ENCODE measurements around the gene SHB. TPM values are rescaled to one million over a fixed set of nuclear protein-coding genes. Genes with fewer than 3 reads are reported as not detected.
A peak's percentile ranks its signal among the peaks of the same experiment; 100 is the strongest.

SHB gene
- total RNA-seq, 1 donor from 2014 or later, result 22.5 TPM

DNA sequence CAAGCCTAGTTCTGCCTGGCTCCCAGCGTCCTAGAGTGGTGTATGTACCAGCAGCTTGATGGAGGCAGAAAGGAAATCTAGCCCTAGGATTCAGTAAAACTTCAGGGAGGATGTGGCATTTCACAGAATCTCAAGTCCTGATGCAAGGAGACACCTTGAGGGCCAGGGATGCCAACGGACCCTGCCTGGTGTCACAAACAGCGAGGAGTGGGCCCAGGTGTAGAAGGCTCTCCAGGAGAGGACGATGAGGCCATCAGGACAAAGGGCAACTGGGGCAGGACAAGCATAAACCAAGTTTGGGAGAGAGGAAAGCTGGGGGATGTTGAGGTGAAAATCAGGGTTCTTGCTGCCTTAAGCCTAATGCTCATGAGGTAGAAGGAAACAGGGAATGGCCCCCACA is 83.0 kb downstream of the SHB start:
- TF ChIP-seq, protein P1, sequence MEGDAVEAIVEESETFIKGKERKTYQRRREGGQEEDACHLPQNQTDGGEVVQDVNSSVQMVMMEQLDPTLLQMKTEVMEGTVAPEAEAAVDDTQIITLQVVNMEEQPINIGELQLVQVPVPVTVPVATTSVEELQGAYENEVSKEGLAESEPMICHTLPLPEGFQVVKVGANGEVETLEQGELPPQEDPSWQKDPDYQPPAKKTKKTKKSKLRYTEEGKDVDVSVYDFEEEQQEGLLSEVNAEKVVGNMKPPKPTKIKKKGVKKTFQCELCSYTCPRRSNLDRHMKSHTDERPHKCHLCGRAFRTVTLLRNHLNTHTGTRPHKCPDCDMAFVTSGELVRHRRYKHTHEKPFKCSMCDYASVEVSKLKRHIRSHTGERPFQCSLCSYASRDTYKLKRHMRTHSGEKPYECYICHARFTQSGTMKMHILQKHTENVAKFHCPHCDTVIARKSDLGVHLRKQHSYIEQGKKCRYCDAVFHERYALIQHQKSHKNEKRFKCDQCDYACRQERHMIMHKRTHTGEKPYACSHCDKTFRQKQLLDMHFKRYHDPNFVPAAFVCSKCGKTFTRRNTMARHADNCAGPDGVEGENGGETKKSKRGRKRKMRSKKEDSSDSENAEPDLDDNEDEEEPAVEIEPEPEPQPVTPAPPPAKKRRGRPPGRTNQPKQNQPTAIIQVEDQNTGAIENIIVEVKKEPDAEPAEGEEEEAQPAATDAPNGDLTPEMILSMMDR (IDR thresholded peaks at IDR 0.05; ENCODE audit: unreplicated experiment), result no peak
- no peak overlapping the region for H3K4me3 Mint-ChIP-seq (ENCODE audit: low read depth)
- H3K27ac Mint-ChIP-seq, result no peak overlapping the region
- no peaks in the 10 kb centered on the region for H3K27me3 Mint-ChIP-seq
- no peaks in the 10 kb centered on the region for H3K9me3 Mint-ChIP-seq (ENCODE audit: low read depth)
- peaks cover 11% of the 10 kb centered on the region for H3K4me1 Mint-ChIP-seq (ENCODE audit: low read depth)
- H3K36me3 Mint-ChIP-seq (ENCODE audit: insufficient read depth), result peaks cover 7% of the 10 kb centered on the region
- no peak for DNase-seq (ENCODE audit: low spot score, unreplicated experiment)

GRCh38 chr9:37984672-37985611 is 84.1 kb downstream of the SHB start:
- Mint-ChIP-seq H3K36me3 (ENCODE audit: insufficient read depth) (peaks cover 7% of the 10 kb centered on the region), H3K4me1 (ENCODE audit: low read depth) (peaks cover 11% of the 10 kb centered on the region), H3K27ac (peak overlapping the region; percentile 79), H3K9me3 (ENCODE audit: low read depth) (no peaks in the 10 kb centered on the region), H3K4me3 (ENCODE audit: low read depth) (no peak overlapping the region), H3K27me3 (no peaks in the 10 kb centered on the region)
- TF ChIP-seq, protein P1 (IDR thresholded peaks at IDR 0.05; ENCODE audit: unreplicated experiment), result no peak
- DNase-seq (ENCODE audit: low spot score, unreplicated experiment), result no peak

DNA sequence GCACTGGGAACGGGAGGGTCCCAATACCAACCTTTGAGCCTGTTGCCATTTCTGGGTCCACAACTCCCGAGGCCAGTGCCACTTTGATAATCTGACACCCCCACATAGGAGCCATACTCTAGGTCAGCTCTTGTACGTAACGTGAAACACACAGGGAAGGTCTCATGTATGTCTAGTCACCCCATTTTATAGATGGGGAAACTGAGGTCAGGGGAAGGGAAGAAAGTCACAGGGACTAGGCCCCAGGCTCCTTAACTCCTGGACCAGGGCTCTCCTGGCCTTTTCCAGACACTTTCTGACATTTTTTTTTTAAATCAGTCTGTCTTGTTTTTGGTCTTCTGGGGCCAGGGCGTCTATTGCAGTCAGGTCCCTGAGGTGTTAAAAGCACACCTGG is 84.8 kb downstream of the SHB start:
- H3K4me3 Mint-ChIP-seq (ENCODE audit: low read depth), result no peak overlapping the region
- TF ChIP-seq, protein P1 (IDR thresholded peaks at IDR 0.05; ENCODE audit: unreplicated experiment), result no peak
- H3K36me3 Mint-ChIP-seq (ENCODE audit: insufficient read depth), result peaks cover 8% of the 10 kb centered on the region
- H3K4me1 Mint-ChIP-seq (ENCODE audit: low read depth), result peaks cover 12% of the 10 kb centered on the region
- DNase-seq (ENCODE audit: low spot score, unreplicated experiment), result no peak
- no peak overlapping the region for H3K27ac Mint-ChIP-seq
- H3K27me3 Mint-ChIP-seq, result no peaks in the 10 kb centered on the region
- no peaks in the 10 kb centered on the region for H3K9me3 Mint-ChIP-seq (ENCODE audit: low read depth)

GRCh38 chr9:37983381-37984067 is 85.5 kb downstream of the SHB start:
- TF ChIP-seq, protein P1 (IDR thresholded peaks at IDR 0.05; ENCODE audit: unreplicated experiment), result no peak
- Mint-ChIP-seq H3K27me3 (no peaks in the 10 kb centered on the region), H3K9me3 (ENCODE audit: low read depth) (no peaks in the 10 kb centered on the region), H3K4me1 (ENCODE audit: low read depth) (peaks cover 18% of the 10 kb centered on the region), H3K27ac (peak overlapping the region; percentile 48), H3K4me3 (ENCODE audit: low read depth) (no peak overlapping the region), H3K36me3 (ENCODE audit: insufficient read depth) (peaks cover 7% of the 10 kb centered on the region)
- no peak for DNase-seq (ENCODE audit: low spot score, unreplicated experiment)

DNA sequence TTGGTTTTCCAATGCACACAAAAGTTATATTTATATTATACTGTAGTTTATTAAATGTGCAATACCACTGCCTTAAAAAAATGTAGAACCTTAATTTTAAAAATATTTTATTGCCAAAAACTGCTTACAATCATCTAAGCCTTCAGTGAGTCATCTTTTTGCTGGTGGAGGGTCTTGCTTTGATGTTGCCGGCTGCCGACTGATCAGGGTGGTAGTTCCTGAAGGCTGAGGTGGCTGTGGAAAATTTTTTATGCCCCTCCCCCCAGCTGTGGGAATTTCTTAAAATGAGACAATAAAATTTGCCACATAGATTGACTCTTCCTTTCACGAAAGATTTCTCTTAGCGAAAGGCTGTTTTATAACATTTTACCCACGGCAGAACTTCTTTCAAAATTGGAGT is 89.2 kb downstream of the SHB start:
- H3K27ac Mint-ChIP-seq, result no peak overlapping the region
- peaks cover 10% of the 10 kb centered on the region for H3K36me3 Mint-ChIP-seq (ENCODE audit: insufficient read depth)
- H3K4me3 Mint-ChIP-seq (ENCODE audit: low read depth), result no peak overlapping the region
- no peaks in the 10 kb centered on the region for H3K27me3 Mint-ChIP-seq
- DNase-seq (ENCODE audit: low spot score, unreplicated experiment), result no peak
- TF ChIP-seq, protein P1 (IDR thresholded peaks at IDR 0.05; ENCODE audit: unreplicated experiment), result no peak
- no peaks in the 10 kb centered on the region for H3K9me3 Mint-ChIP-seq (ENCODE audit: low read depth)
- peaks cover 16% of the 10 kb centered on the region for H3K4me1 Mint-ChIP-seq (ENCODE audit: low read depth)
